ENCODE results near the gene PARP6. TPM values are rescaled to one million over a fixed set of nuclear protein-coding genes. Genes with fewer than 3 reads are reported as not detected.

The PARP6 gene
- total and polyA plus RNA-seq, 4 donors: 4.3 to 15.3 (median 9.3) TPM

GRCh38 chr15:72223278-72223677, 49.1 kb downstream of the PARP6 start:
- DNase-seq (ENCODE audit: low spot score): no peak
- H3K27me3 ChIP-seq (ENCODE audit: control insufficient read depth in 4 of 4, insufficient read depth in 4 of 4, low read length in 3 of 4): no peaks in the 10 kb centered on the region
- peaks cover 0 to 2% (median 0%) of the 10 kb centered on the region in 4 donors for H3K4me1 ChIP-seq (ENCODE audit: control insufficient read depth in 4 of 4, insufficient read depth in 4 of 4, low read length in 3 of 4)
- H3K9ac ChIP-seq (ENCODE audit: low read depth in 1 of 2, low read length in 2 of 2): no peak overlapping the region
- H3K4me3 ChIP-seq (ENCODE audit: low read depth in 1 of 3, low read length in 3 of 3): no peak overlapping the region
- peaks cover 0 to 5% (median 0%) of the 10 kb centered on the region in 4 donors for H3K36me3 ChIP-seq (ENCODE audit: control insufficient read depth in 4 of 4, insufficient read depth in 3 of 4, low read depth in 1 of 4, low read length in 3 of 4)
- WGBS: 95% methylated on average over 10 of the region's 10 CpGs
- H3K27ac ChIP-seq (ENCODE audit: low read depth in 1 of 2, low read length in 2 of 2): no peak overlapping the region
- H3K9me3 ChIP-seq (ENCODE audit: control insufficient read depth in 4 of 4, low read length in 3 of 4): no peaks in the 10 kb centered on the region
- no peak for TF ChIP-seq NR2F2 (IDR thresholded peaks at IDR 0.05)
- no peak for TF ChIP-seq JUND (IDR thresholded peaks at IDR 0.05)
- no peak for TF ChIP-seq FOXA2 (IDR thresholded peaks at IDR 0.05)
- no peak for TF ChIP-seq GABPA (IDR thresholded peaks at IDR 0.05 in 1 of 2, conservative IDR thresholded peaks at IDR 0.05 in 1 of 2)
- TF ChIP-seq RAD21 (IDR thresholded peaks at IDR 0.05): no peak
- no peak for TF ChIP-seq ATF3 (IDR thresholded peaks at IDR 0.05)
- TF ChIP-seq EGR1 (IDR thresholded peaks at IDR 0.05; ENCODE audit: low read depth in 2 of 2): no peak

GRCh38 chr15:72222393-72222792, 50.0 kb downstream of the PARP6 start:
- H3K27ac ChIP-seq (ENCODE audit: low read depth in 1 of 2, low read length in 2 of 2): no peak overlapping the region
- H3K4me1 ChIP-seq (ENCODE audit: control insufficient read depth in 4 of 4, insufficient read depth in 4 of 4, low read length in 3 of 4): peaks cover 0 to 2% (median 0%) of the 10 kb centered on the region in 4 donors
- no peak for TF ChIP-seq YY1 (IDR thresholded peaks at IDR 0.05)
- TF ChIP-seq ZBTB33 (IDR thresholded peaks at IDR 0.05): no peak
- TF ChIP-seq REST (IDR thresholded peaks at IDR 0.05): no peak
- no peak for TF ChIP-seq CTCF (IDR thresholded peaks at IDR 0.05; ENCODE audit: low read depth, low read length, missing input control)
- no peak for TF ChIP-seq GABPA (IDR thresholded peaks at IDR 0.05 in 1 of 2, conservative IDR thresholded peaks at IDR 0.05 in 1 of 2)
- TF ChIP-seq FOXA2 (IDR thresholded peaks at IDR 0.05): no peak
- H3K27me3 ChIP-seq (ENCODE audit: control insufficient read depth in 4 of 4, insufficient read depth in 4 of 4, low read length in 3 of 4): no peaks in the 10 kb centered on the region
- no peak for DNase-seq (ENCODE audit: low spot score)
- WGBS: 95% methylated on average over 4 of the region's 4 CpGs
- no peak overlapping the region for H3K9ac ChIP-seq (ENCODE audit: low read depth in 1 of 2, low read length in 2 of 2)
- H3K36me3 ChIP-seq (ENCODE audit: control insufficient read depth in 4 of 4, insufficient read depth in 3 of 4, low read depth in 1 of 4, low read length in 3 of 4): peaks cover 0 to 5% (median 0%) of the 10 kb centered on the region in 4 donors
- H3K9me3 ChIP-seq (ENCODE audit: control insufficient read depth in 4 of 4, low read length in 3 of 4): no peaks in the 10 kb centered on the region
- no peak overlapping the region for H3K4me3 ChIP-seq (ENCODE audit: low read depth in 1 of 3, low read length in 3 of 3)

Data from liver (tissue), 9 donors.